ENCODE results near the gene TTC38. TPM values are rescaled to one million over a fixed set of nuclear protein-coding genes. Genes with fewer than 3 reads are reported as not detected.

The TTC38 gene
- total and polyA plus RNA-seq, 12 donors = 24.0 to 111 (median 39.7) TPM

DNA sequence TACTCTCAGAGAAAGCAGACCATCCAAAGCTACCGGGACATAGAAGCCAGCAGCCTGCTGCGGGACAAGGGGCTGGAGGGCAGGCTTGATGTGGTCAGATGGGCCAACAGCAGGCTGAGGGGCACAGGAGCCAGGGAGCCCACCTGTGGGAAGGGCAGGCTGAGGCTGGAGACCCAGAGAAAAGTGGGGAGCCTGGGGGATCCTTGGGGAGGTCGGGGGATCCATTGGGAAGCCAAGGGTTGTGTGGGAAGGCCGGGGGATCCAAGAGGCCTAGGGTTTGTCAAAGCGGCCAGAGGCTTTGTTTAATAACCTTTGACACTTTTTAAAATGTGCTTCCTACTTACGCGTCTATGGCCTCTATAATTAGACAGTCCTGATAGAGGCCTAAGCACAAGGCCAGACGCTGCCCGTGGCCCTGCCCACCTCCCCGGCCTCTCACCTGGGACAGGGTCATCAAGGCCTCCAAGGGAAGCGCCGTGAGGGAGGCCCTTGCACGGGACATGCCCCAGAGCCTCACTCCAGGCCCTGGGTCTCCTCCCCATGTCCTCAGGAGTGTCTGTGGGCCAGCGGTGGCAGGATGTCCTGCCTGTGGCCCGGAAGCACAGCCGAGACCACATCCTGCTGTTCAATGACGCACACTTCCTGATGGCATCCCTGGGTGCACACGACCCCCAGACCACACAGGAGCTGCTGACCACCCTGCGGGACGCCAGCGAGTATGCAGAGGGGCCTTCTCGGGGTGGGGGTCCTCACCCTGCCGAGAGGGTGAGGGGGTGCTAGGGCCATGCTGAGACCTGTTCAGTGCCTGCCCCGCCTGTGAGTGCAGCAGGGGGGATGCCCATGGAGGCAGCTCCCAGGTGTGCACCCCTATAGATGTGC is 20.3 kb downstream of the TTC38 start:
- intact Hi-C loops (cut with DNase I) = no loop called here
- peak in 1 of 2 donors; percentile 23 for TF ChIP-seq POLR2A (IDR thresholded peaks at IDR 0.05)
- TF ChIP-seq, protein P1, sequence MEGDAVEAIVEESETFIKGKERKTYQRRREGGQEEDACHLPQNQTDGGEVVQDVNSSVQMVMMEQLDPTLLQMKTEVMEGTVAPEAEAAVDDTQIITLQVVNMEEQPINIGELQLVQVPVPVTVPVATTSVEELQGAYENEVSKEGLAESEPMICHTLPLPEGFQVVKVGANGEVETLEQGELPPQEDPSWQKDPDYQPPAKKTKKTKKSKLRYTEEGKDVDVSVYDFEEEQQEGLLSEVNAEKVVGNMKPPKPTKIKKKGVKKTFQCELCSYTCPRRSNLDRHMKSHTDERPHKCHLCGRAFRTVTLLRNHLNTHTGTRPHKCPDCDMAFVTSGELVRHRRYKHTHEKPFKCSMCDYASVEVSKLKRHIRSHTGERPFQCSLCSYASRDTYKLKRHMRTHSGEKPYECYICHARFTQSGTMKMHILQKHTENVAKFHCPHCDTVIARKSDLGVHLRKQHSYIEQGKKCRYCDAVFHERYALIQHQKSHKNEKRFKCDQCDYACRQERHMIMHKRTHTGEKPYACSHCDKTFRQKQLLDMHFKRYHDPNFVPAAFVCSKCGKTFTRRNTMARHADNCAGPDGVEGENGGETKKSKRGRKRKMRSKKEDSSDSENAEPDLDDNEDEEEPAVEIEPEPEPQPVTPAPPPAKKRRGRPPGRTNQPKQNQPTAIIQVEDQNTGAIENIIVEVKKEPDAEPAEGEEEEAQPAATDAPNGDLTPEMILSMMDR (IDR thresholded peaks at IDR 0.05) = no peak
- Histone ChIP-seq H3K9me3 (replicated peaks in 1 of 3) (no peaks in the 10 kb centered on the region), H3K27ac (peak overlapping the region in 4 of 5 donors; percentile 24 to 74 (median 34)), H3K36me3 (replicated peaks in 1 of 2) (peaks cover 0 to 70% of the 10 kb centered on the region in 2 donors), H3K4me1 (replicated peaks in 1 of 2) (no peaks in the 10 kb centered on the region), H3K4me3 (no peak overlapping the region), H3K27me3 (no peaks in the 10 kb centered on the region)
- DNase-seq = peak in 5 of 7 donors; percentile 48 to 75 (median 56)
- 69 to 80% (median 70%) methylated on average over 11 to 24 of the region's 24 CpGs for WGBS, 4 donors

- no peaks in the 10 kb centered on the region for H3K27me3 ChIP-seq
- no peak for DNase-seq
- no peak for TF ChIP-seq POLR2A (IDR thresholded peaks at IDR 0.05)
- TF ChIP-seq, protein P1 (IDR thresholded peaks at IDR 0.05) = no peak
- no peak overlapping the region for H3K4me3 ChIP-seq
- no peaks in the 10 kb centered on the region for H3K9me3 ChIP-seq (replicated peaks in 1 of 3)
- peak overlapping the region in 1 of 5 donors; percentile 74 for H3K27ac ChIP-seq
- WGBS, 4 donors = 82 to 97% (median 91%) methylated on average over 6 to 7 of the region's 7 CpGs
- H3K36me3 ChIP-seq (replicated peaks in 1 of 2) = peaks cover 0 to 68% of the 10 kb centered on the region in 2 donors
- H3K4me1 ChIP-seq (replicated peaks in 1 of 2) = no peaks in the 10 kb centered on the region
- intact Hi-C loops (cut with DNase I) = no loop called here
Observed at GRCh38 chr22:46288846-46289243, 21.0 kb downstream of the TTC38 start.

DNA sequence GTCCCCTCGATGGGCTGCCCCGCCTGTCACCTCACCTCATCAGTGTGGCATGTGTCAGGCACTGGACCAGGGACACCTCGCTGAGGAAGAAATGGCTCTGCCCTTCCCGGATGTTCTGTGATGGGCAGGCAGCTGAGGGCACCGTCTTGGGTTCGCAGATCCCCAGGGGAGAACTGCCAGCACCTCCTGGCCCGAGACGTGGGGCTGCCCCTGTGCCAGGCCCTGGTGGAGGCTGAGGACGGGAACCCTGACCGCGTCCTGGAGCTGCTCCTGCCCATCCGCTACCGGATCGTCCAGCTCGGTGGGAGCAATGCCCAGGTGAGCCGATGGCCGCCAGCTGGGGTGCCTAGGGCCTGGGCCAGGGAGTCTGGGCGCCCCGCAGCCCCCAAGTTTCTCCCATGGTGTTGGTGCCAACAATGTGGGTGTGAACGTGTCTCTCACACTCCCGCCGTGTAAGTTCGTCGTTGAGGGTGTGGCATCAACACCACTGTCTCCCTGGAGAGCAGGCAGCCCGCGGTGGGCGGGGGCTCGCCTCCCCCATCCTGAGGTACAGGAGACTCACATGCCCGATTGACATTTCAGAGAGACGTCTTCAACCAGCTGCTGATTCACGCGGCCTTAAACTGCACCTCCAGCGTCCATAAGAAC is 21.6 kb downstream of the TTC38 start:
- TF ChIP-seq, protein P1 (IDR thresholded peaks at IDR 0.05) = no peak
- no peak for TF ChIP-seq POLR2A (IDR thresholded peaks at IDR 0.05)

GRCh38 chr22:46290121-46290842 is 22.5 kb downstream of the TTC38 start:
- Histone ChIP-seq H3K27me3 (no peaks in the 10 kb centered on the region), H3K27ac (no peak overlapping the region), H3K9me3 (replicated peaks in 1 of 3) (no peaks in the 10 kb centered on the region), H3K4me3 (no peak overlapping the region), H3K4me1 (replicated peaks in 1 of 2) (no peaks in the 10 kb centered on the region), H3K36me3 (replicated peaks in 1 of 2) (peaks cover 0 to 53% of the 10 kb centered on the region in 2 donors)
- TF ChIP-seq, protein P1 (IDR thresholded peaks at IDR 0.05) = no peak
- TF ChIP-seq POLR2A (IDR thresholded peaks at IDR 0.05) = no peak
- WGBS, 4 donors = 92 to 96% (median 95%) methylated on average over 14 to 17 of the region's 17 CpGs
- peak in 1 of 7 donors; percentile 4 for DNase-seq
- intact Hi-C loops (cut with DNase I) = loop anchor here in 1 of 2 donors (10.0 kb wide), 1 partner anchor 155 kb away; no protein-coding TSS in a partner anchor

More for the DNA sequence above, 21.6 kb downstream of the TTC38 start:
- no peaks in the 10 kb centered on the region for H3K4me1 ChIP-seq (replicated peaks in 1 of 2)
- 58 to 80% (median 77%) methylated on average over 11 to 33 of the region's 33 CpGs for WGBS, 4 donors
- H3K27ac ChIP-seq = no peak overlapping the region
- intact Hi-C loops (cut with DNase I) = no loop called here
- H3K9me3 ChIP-seq (replicated peaks in 1 of 3) = no peaks in the 10 kb centered on the region
- H3K27me3 ChIP-seq = no peaks in the 10 kb centered on the region
- no peak overlapping the region for H3K4me3 ChIP-seq
- DNase-seq = no peak
- peaks cover 0 to 62% of the 10 kb centered on the region in 2 donors for H3K36me3 ChIP-seq (replicated peaks in 1 of 2)
